Kidney (tissue), 14 donors: ENCODE data around the gene INCA1. TPM values are rescaled to one million over a fixed set of nuclear protein-coding genes. Genes with fewer than 3 reads are reported as not detected.

ENCODE experiments used
- DNase-seq, 5 donors: peaks; one replicate each; pipeline ENCODE4 v3.0.0-alpha.2; 2013 to 2020
- FAIRE-seq: peaks from 2 replicates; lab custom pipeline; 2012; peaks lifted over from hg19 to GRCh38; lab: Jason Lieb, UNC
- H3K27ac ChIP-seq, 2 donors: one replicate each; pipeline ENCODE4 v1.7.0; 2013; ENCODE audit warnings: low read depth in 2 of 2, low read length in 2 of 2, inconsistent platforms in 1 of 2
- H3K27me3 ChIP-seq: one replicate; pipeline ENCODE4 v1.7.1; 2013; ENCODE audit warnings: low read length, inconsistent platforms; ENCODE audit not compliant: control insufficient read depth, insufficient read depth
- H3K36me3 ChIP-seq, 3 donors: one replicate each; pipeline versions ENCODE4 v1.7.0 to v1.7.1; 2013; ENCODE audit warnings: low read length in 3 of 3, control low read depth in 1 of 3, inconsistent platforms in 1 of 3; ENCODE audit not compliant: insufficient read depth in 3 of 3, control insufficient read depth in 2 of 3
- H3K4me1 ChIP-seq, 3 donors: one replicate each; pipeline versions ENCODE4 v1.7.0 to v1.7.1; 2013; ENCODE audit warnings: low read length in 3 of 3, inconsistent platforms in 1 of 3, low read depth in 1 of 3; ENCODE audit not compliant: control insufficient read depth in 2 of 3, insufficient read depth in 2 of 3
- H3K4me3 ChIP-seq, 3 donors: one replicate each; pipeline versions ENCODE4 v1.7.0 to v1.8.1; 2013; ENCODE audit warnings: low read length in 3 of 3, control low read depth in 1 of 3, inconsistent platforms in 1 of 3
- H3K9ac ChIP-seq, 3 donors: one replicate each; pipeline versions ENCODE4 v1.7.0 to v1.7.1; 2013; ENCODE audit warnings: low read length in 3 of 3, control low read depth in 1 of 3, inconsistent platforms in 1 of 3
- H3K9me3 ChIP-seq, 3 donors: one replicate each; pipeline versions ENCODE4 v1.7.0 to v1.7.1; 2013; ENCODE audit warnings: low read length in 3 of 3, control low read depth in 1 of 3, inconsistent platforms in 1 of 3; ENCODE audit not compliant: control insufficient read depth in 2 of 3, insufficient read depth in 1 of 3
- intact Hi-C: fragments of 100-400 bp; cut with DNase I; formaldehyde crosslinking; loops from one replicate; pipeline ENCODE4 v1.11.1; 2022
- polyA plus RNA-seq: library from polyadenylated mRNA; stranded (reverse); fragments of 350-450 nt; fragmentation: Illumina TruSeq; extraction: RNeasy Lipid Tissue Mini Kit (QIAGEN cat#74804); gene quantifications from one replicate; pipeline ENCODE4 v1.2.3, GENCODE V29; 2014; ENCODE audit warnings: low read depth, low replicate concordance; ENCODE audit not compliant: insufficient read depth
- total RNA-seq: library from RNA; stranded (reverse); fragmentation: NEBNext Ultra II Directional; extraction: Animal tissue kit (Norgen Biotek cat#: 25700); gene quantifications from one replicate; pipeline ENCODE4 v1.2.1, GENCODE V29; 2021
- TF ChIP-seq, protein P1 (sequence below): IDR thresholded peaks from 3 replicates; pipeline ENCODE4 v1.5.1; 2012; ENCODE audit warnings: mild to moderate bottlenecking, moderate library complexity, borderline replicate concordance; ENCODE audit not compliant: insufficient read depth; ENCODE audit errors: extremely low read depth
- donor health status: control.
- donor health status: control.
- donor health status: control.
- donor health status: control.
- donor health status: control.
- donor health status: DM: yes; HTN: yes; CAD: no.
- donor health status: Normal renal cell carcinoma (clear cell type).

Gene INCA1
- total and polyA plus RNA-seq, 2 donors from 2014 or later, result 1.5 to 1.6 TPM

DNA sequence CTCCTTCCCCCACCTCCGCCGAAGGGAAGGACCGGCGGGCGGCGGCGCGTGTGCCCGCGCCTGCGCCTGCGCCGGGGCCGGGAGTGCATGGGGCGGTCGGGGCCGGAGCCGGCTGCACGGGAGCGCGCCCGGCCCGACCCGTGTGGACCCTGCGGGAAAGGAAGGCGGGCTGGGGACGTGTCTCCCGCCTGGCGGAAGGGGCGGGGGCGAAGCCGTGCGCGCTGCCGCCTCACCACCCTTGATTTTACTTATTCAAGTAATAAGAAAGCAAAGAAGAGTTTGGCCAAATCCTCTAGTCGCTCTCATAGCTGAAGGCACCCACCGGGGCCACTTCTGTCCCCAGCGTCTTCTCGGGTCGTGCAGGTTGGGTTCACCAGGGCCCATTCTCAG is 48.4 kb downstream of the INCA1 start:
- intact Hi-C loops, result no loop called here
- peak overlapping the region; percentile 51 to 79 (median 66) for H3K9ac ChIP-seq
- H3K36me3 ChIP-seq, result peaks cover 6 to 17% (median 9%) of the 10 kb centered on the region in 3 donors
- TF ChIP-seq, protein P1, sequence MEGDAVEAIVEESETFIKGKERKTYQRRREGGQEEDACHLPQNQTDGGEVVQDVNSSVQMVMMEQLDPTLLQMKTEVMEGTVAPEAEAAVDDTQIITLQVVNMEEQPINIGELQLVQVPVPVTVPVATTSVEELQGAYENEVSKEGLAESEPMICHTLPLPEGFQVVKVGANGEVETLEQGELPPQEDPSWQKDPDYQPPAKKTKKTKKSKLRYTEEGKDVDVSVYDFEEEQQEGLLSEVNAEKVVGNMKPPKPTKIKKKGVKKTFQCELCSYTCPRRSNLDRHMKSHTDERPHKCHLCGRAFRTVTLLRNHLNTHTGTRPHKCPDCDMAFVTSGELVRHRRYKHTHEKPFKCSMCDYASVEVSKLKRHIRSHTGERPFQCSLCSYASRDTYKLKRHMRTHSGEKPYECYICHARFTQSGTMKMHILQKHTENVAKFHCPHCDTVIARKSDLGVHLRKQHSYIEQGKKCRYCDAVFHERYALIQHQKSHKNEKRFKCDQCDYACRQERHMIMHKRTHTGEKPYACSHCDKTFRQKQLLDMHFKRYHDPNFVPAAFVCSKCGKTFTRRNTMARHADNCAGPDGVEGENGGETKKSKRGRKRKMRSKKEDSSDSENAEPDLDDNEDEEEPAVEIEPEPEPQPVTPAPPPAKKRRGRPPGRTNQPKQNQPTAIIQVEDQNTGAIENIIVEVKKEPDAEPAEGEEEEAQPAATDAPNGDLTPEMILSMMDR, result no peak
- H3K9me3 ChIP-seq, result no peaks in the 10 kb centered on the region
- H3K27me3 ChIP-seq, result no peaks in the 10 kb centered on the region
- FAIRE-seq, result no peak
- peak overlapping the region; percentile 97 to 98 for H3K27ac ChIP-seq
- peaks cover 0 to 29% (median 14%) of the 10 kb centered on the region in 3 donors for H3K4me1 ChIP-seq
- DNase-seq, result peak; percentile 89 to 97 (median 94)
- peak overlapping the region; percentile 68 to 95 (median 85) for H3K4me3 ChIP-seq

DNA sequence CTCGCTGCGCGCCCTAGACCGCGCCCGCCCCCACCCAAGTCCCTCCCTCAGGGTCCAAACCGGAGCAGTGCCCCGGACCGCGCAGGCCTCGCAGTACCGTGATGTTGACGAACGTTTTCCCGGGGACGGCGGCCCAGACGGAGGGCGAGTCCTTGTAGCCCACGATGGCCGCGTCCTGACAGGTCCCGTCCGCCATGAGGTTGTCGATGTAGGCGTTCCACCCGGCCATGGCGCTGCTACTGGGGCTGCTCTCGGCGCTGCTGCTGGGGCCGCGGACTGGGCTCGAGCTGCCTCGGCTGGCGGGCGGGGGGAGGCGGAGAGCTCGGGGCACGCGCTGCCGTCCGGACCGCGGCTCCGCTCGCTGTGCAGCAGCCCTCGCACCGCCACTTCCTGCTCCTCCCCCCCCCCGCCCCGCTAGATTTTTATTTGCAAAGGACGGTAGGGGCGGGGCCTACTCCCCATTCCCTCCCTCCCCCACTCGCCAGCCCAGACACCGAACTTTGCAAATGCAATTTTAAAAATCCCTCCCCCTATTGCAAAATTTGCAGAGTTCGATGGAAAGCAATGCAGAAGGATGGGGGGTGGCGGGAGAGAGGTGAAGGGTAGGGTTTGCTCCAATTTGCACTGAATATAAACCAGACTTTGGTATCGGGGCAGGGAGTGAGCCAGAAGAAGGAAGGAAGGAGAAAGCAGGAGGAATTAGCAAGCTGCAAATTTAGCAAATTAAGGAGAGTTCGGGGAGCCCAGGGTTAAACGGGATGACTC is 49.0 kb downstream of the INCA1 start, which contains the start of gene PFN1:
Gene PFN1 (minus strand): TSS at position 365 of the 765 bp plus-strand sequence. CDS start 136 bp downstream, at position 229.
- Histone ChIP-seq H3K27me3 (no peaks in the 10 kb centered on the region), H3K36me3 (peaks cover 6 to 21% (median 11%) of the 10 kb centered on the region in 3 donors), H3K27ac (peak within 1 kb of the TSS; percentile 97 to 98), H3K9ac (peak within 1 kb of the TSS; percentile 72 to 87 (median 86)), H3K4me3 (peak within 1 kb of the TSS; percentile 83 to 95 (median 85)), H3K4me1 (peaks cover 0 to 29% (median 14%) of the 10 kb centered on the region in 3 donors), H3K9me3 (no peaks in the 10 kb centered on the region)
- intact Hi-C loops, result no loop called here
- TF ChIP-seq, protein P1, result no peak
- FAIRE-seq (no peak), DNase-seq (peak; percentile 90 to 96 (median 94))

DNA sequence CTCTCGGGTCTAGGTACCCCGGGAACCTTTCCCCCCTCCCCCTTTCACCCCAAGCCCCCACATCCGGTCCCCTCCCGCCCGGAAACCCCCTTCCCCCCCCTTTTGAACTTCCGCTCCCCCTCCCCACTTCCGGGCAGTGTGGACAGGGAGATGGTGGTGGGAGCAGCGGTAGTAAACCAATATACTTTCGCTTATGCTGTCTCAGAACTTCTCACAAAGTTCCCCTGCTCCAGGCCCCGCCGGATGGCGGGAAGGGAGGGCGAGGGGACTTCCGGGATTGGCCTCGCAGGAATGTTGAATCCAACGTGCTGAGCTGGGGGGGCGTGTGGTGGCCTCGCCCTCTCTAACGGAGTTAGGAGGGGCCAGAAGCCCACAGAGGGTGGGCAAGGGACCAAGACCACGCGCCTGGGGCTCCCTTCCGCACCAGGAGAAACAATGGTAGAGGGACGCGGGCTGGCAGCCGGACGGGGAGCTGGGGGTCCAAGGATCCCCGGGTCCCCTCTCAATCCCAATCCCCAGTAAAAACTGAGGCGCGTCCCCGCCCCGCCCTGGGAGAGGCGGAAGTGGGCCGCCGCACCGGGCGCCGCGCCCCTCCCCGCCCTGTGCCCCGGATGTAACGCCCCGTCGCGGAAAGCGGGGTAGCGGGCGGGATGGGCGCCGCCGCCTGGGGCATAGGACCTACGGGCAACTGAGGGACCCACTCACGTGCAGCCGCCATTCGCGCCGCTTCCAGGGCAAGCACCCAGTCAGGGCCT is 49.7 kb downstream of the INCA1 start:
- H3K9ac ChIP-seq, result peak overlapping the region; percentile 72 to 87 (median 86)
- TF ChIP-seq, protein P1, result no peak
- H3K9me3 ChIP-seq, result no peaks in the 10 kb centered on the region
- no peaks in the 10 kb centered on the region for H3K27me3 ChIP-seq
- H3K4me3 ChIP-seq, result peak overlapping the region; percentile 77 to 95 (median 83)
- peaks cover 0 to 32% (median 14%) of the 10 kb centered on the region in 3 donors for H3K4me1 ChIP-seq
- intact Hi-C loops, result no loop called here
- FAIRE-seq (no peak), DNase-seq (peak; percentile 72 to 91 (median 87))
- H3K36me3 ChIP-seq, result peaks cover 6 to 26% (median 18%) of the 10 kb centered on the region in 3 donors
- peak overlapping the region; percentile 97 to 98 for H3K27ac ChIP-seq
